IMR-90 (cell line): ENCODE results near the gene KIF12. TPM values are rescaled to one million over a fixed set of nuclear protein-coding genes. Genes with fewer than 3 reads are reported as not detected.

Experiments used
- ATAC-seq: fragments of 200-7000 bp; cut with Tn5 transposase; 2 replicates; pipeline ENCODE4 v1.9.1; 2020; ENCODE audit warnings: low read depth, mild to moderate bottlenecking, moderate library complexity
- BruUV-seq: library from RNA; stranded (reverse); fragments of 400-500 nt; replicated peaks from 2 replicates; lab custom pipeline; 2021; lab: Mats Ljungman, UMichigan
- CTCF ChIA-PET: fragments of 300-600 bp; formaldehyde crosslinking; extraction: SDS; loops from one replicate; lab custom pipeline; 2021; ENCODE audit warnings: antibody characterized with exemption; lab: Yijun Ruan, JAX
- POLR2A ChIA-PET: fragments of 300-600 bp; sonication (Branson Sonifier 250); formaldehyde crosslinking; loops from one replicate; lab custom pipeline; 2022; ENCODE audit warnings: antibody characterized with exemption; ENCODE audit not compliant: unreplicated experiment; lab: Charles Lee
- DNase-seq: peaks from one replicate; pipeline ENCODE4 v3.0.0; 2013
- H2AFZ ChIP-seq: replicated peaks from 2 replicates; pipeline ENCODE3; 2013; ENCODE audit warnings: low read length, mild to moderate bottlenecking; ENCODE audit not compliant: poor library complexity
- H2AK5ac ChIP-seq: 2 replicates; pipeline ENCODE4 v1.6.1; 2013; ENCODE audit warnings: low read depth, low read length, inconsistent platforms
- H2AK9ac ChIP-seq: replicated peaks from 2 replicates; pipeline ENCODE3; 2013; ENCODE audit warnings: mild to moderate bottlenecking, low read depth, low read length, moderate library complexity; ENCODE audit not compliant: poor library complexity
- H2BK120ac ChIP-seq: 2 replicates; pipeline ENCODE4 v1.6.1; 2013; ENCODE audit warnings: low read depth, low read length, inconsistent platforms
- H2BK15ac ChIP-seq: 3 replicates; pipeline ENCODE4 v1.6.1; 2013; ENCODE audit warnings: low read depth, low read length, inconsistent platforms
- H2BK20ac ChIP-seq: 2 replicates; pipeline ENCODE4 v1.6.1; 2013; ENCODE audit warnings: low read depth, mild to moderate bottlenecking, inconsistent platforms, low read length, moderate library complexity
- H2BK5ac ChIP-seq: 2 replicates; pipeline ENCODE4 v1.6.1; 2013; ENCODE audit warnings: mild to moderate bottlenecking, low read depth, low read length, inconsistent platforms; ENCODE audit not compliant: poor library complexity, severe bottlenecking
- H3K14ac ChIP-seq: replicated peaks from 2 replicates; pipeline ENCODE4 v1.6.1; 2013; ENCODE audit warnings: low read depth, low read length, inconsistent platforms
- H3K18ac ChIP-seq: 2 replicates; pipeline ENCODE4 v1.6.1; 2013; ENCODE audit warnings: low read depth, low read length, control low read depth
- H3K23ac ChIP-seq: 2 replicates; pipeline ENCODE4 v1.6.1; 2013; ENCODE audit warnings: low read depth, low read length, inconsistent platforms
- H3K27ac ChIP-seq: 2 replicates; pipeline ENCODE4 v1.5.1; 2013; ENCODE audit warnings: mild to moderate bottlenecking, control low read depth, low read length; ENCODE audit not compliant: insufficient read depth
- H3K27me3 ChIP-seq: 2 replicates; pipeline ENCODE4 v1.6.1; 2013; ENCODE audit warnings: low read length; ENCODE audit not compliant: control insufficient read depth, insufficient read depth
- H3K36me3 ChIP-seq: 2 replicates; pipeline ENCODE4 v1.6.1; 2013; ENCODE audit warnings: low read length, mixed read lengths; ENCODE audit not compliant: control insufficient read depth, insufficient read depth
- H3K4ac ChIP-seq: 2 replicates; pipeline ENCODE4 v1.6.1; 2013; ENCODE audit warnings: low read depth, low read length, inconsistent platforms
- H3K4me1 ChIP-seq: 2 replicates; pipeline ENCODE4 v1.6.1; 2013; ENCODE audit warnings: low read length, mixed read lengths; ENCODE audit not compliant: control insufficient read depth, insufficient read depth
- H3K4me2 ChIP-seq: 2 replicates; pipeline ENCODE4 v1.6.1; 2013; ENCODE audit warnings: low read depth, mild to moderate bottlenecking, control low read depth, low read length, moderate library complexity
- H3K4me3 ChIP-seq: 2 replicates; pipeline ENCODE4 v1.5.1; 2013; ENCODE audit warnings: low read depth, mild to moderate bottlenecking, control low read depth, low read length, moderate library complexity; ENCODE audit not compliant: insufficient read depth
- H3K56ac ChIP-seq: 2 replicates; pipeline ENCODE4 v1.6.1; 2013; ENCODE audit warnings: low read length, inconsistent platforms; ENCODE audit not compliant: insufficient read depth; ENCODE audit errors: extremely low read depth
- H3K79me1 ChIP-seq, 2 experiments: 2 replicates each; pipeline ENCODE4 v1.6.1; 2013; ENCODE audit warnings: low read length in 2 of 2, inconsistent platforms in 1 of 2, low read depth in 1 of 2
- H3K9ac ChIP-seq: 2 replicates; pipeline ENCODE4 v1.6.1; 2013; ENCODE audit warnings: low read depth, low read length, control low read depth
- H3K9me1 ChIP-seq: 2 replicates; pipeline ENCODE4 v1.6.1; 2013; ENCODE audit warnings: low read length, inconsistent platforms; ENCODE audit not compliant: insufficient read depth
- H3K9me3 ChIP-seq: 2 replicates; pipeline ENCODE4 v1.6.1; 2013; ENCODE audit warnings: low read length; ENCODE audit not compliant: control insufficient read depth, insufficient read depth
- H4K20me1 ChIP-seq: 2 replicates; pipeline ENCODE4 v1.6.1; 2013; ENCODE audit warnings: low read length, inconsistent platforms; ENCODE audit not compliant: insufficient read depth
- H4K5ac ChIP-seq: 2 replicates; pipeline ENCODE4 v1.6.1; 2013; ENCODE audit warnings: mild to moderate bottlenecking, low read depth, low read length, control low read depth
- H4K8ac ChIP-seq, 2 experiments: 2 replicates each; pipeline ENCODE4 v1.6.1; 2013; ENCODE audit warnings: low read depth in 2 of 2, low read length in 2 of 2, control low read depth in 1 of 2, inconsistent platforms in 1 of 2
- H4K91ac ChIP-seq: 2 replicates; pipeline ENCODE4 v1.6.1; 2013; ENCODE audit warnings: low read depth, low read length, inconsistent platforms; ENCODE audit not compliant: insufficient read depth
- BHLHE40 ChIP-seq: fragments of 150-350 bp; IDR thresholded peaks from 2 replicates; pipeline ENCODE4 v1.6.1; 2016; ENCODE audit warnings: mild to moderate bottlenecking, low read depth, low read length
- CEBPB ChIP-seq: IDR thresholded peaks from 2 replicates; pipeline ENCODE4 v1.6.1; 2012; ENCODE audit warnings: low read depth, low read length, improper control_type of control experiment
- CHD1 ChIP-seq: IDR thresholded peaks from 2 replicates; pipeline ENCODE4 v1.6.1; 2012; ENCODE audit warnings: low read depth, low read length, improper control_type of control experiment
- FOS ChIP-seq: fragments of 150-350 bp; IDR thresholded peaks from 2 replicates; pipeline ENCODE4 v1.6.1; 2016; ENCODE audit warnings: low read depth, low read length
- MAFK ChIP-seq: IDR thresholded peaks from 2 replicates; pipeline ENCODE4 v1.6.1; 2012; ENCODE audit warnings: low read depth, low read length, improper control_type of control experiment
- MAZ ChIP-seq: IDR thresholded peaks from 2 replicates; pipeline ENCODE4 v1.6.1; 2012; ENCODE audit warnings: low read depth, mild to moderate bottlenecking, low read length, improper control_type of control experiment, moderate library complexity, borderline replicate concordance
- MXI1 ChIP-seq: IDR thresholded peaks from 2 replicates; pipeline ENCODE4 v1.6.1; 2012; ENCODE audit warnings: low read depth, mild to moderate bottlenecking, low read length, moderate library complexity, borderline replicate concordance
- NFE2L2 ChIP-seq: fragments of 150-350 bp; IDR thresholded peaks from 2 replicates; pipeline ENCODE4 v1.6.1; 2016; ENCODE audit warnings: low read depth, mild to moderate bottlenecking, low read length
- POLR2A ChIP-seq: IDR thresholded peaks from 2 replicates; pipeline ENCODE4 v1.6.1; 2012; ENCODE audit warnings: mild to moderate bottlenecking, low read depth, low read length
- RAD21 ChIP-seq: IDR thresholded peaks from 2 replicates; pipeline ENCODE4 v1.6.1; 2012; ENCODE audit warnings: low read length, improper control_type of control experiment
- RCOR1 ChIP-seq: IDR thresholded peaks from 2 replicates; pipeline ENCODE4 v1.6.1; 2012; ENCODE audit warnings: mild to moderate bottlenecking, low read length, improper control_type of control experiment; ENCODE audit not compliant: insufficient replicate concordance
- RFX5 ChIP-seq: IDR thresholded peaks from 2 replicates; pipeline ENCODE4 v1.8.0; 2012; ENCODE audit warnings: low read depth, mild to moderate bottlenecking, low read length, moderate library complexity
- WGBS, 2 experiments: methylation state at CpG; one replicate each; pipeline versions ENCODE4 v1.1.5 to v1.1.7; 2013; ENCODE audit warnings: missing lambda C conversion rate in 2 of 2; ENCODE audit not compliant: insufficient read length in 1 of 2; ENCODE audit errors: extremely low coverage in 2 of 2; 5-methylcytosine and 5-hydroxymethylcytosine counted together
- dilution Hi-C: fragments of 300-500 bp; cut with HindIII; formaldehyde crosslinking; loops from one replicate; pipeline ENCODE4 v1.14.3; 2018; ENCODE audit warnings: low sequenced_read_pairs; ENCODE audit not compliant: unreplicated experiment
- in situ Hi-C: fragments of 300-500 bp; cut with MboI; formaldehyde crosslinking; loops from 3 replicates; pipeline ENCODE4 v1.14.3; 2019; ENCODE audit warnings: low sequenced_read_pairs, inconsistent platforms, mixed read lengths
- intact Hi-C: fragments of 100-400 bp; cut with micrococcal nuclease; formaldehyde crosslinking; loops from 2 replicates; pipeline ENCODE4 v1.10.0; 2022
- polyA plus RNA-seq, 3 experiments: library from polyadenylated mRNA; depleted of rRNA; stranded (reverse); fragments of >200 nt; gene quantifications; 2 replicates each; pipeline ENCODE4 v1.2.3, GENCODE V29; 2012; ENCODE audit warnings: low replicate concordance in 1 of 3
- total RNA-seq: library from RNA; depleted of rRNA; stranded (reverse); fragments of >200 nt; gene quantifications from 2 replicates; pipeline ENCODE4 v1.2.3, GENCODE V29; 2012
- TF ChIP-seq, protein P1 (sequence below): conservative IDR thresholded peaks from 2 replicates; pipeline ENCODE4 v1.5.1; 2012; ENCODE audit warnings: mild to moderate bottlenecking, low read depth, low read length, improper control_type of control experiment
- TF ChIP-seq, protein P2 (sequence below): fragments of 150-350 bp; IDR thresholded peaks from 2 replicates; pipeline ENCODE4 v1.6.1; 2016; ENCODE audit warnings: low read depth, mild to moderate bottlenecking, low read length, moderate library complexity, borderline replicate concordance
- TF ChIP-seq, protein P3 (sequence below): fragments of 150-350 bp; IDR thresholded peaks from 2 replicates; pipeline ENCODE4 v1.6.1; 2017; ENCODE audit warnings: mild to moderate bottlenecking, antibody characterized with exemption, low read length, low read depth

Gene KIF12
- total and polyA plus RNA-seq, 2 of the 4 experiments (the other 2 are of a cell fraction), result not detected

DNA sequence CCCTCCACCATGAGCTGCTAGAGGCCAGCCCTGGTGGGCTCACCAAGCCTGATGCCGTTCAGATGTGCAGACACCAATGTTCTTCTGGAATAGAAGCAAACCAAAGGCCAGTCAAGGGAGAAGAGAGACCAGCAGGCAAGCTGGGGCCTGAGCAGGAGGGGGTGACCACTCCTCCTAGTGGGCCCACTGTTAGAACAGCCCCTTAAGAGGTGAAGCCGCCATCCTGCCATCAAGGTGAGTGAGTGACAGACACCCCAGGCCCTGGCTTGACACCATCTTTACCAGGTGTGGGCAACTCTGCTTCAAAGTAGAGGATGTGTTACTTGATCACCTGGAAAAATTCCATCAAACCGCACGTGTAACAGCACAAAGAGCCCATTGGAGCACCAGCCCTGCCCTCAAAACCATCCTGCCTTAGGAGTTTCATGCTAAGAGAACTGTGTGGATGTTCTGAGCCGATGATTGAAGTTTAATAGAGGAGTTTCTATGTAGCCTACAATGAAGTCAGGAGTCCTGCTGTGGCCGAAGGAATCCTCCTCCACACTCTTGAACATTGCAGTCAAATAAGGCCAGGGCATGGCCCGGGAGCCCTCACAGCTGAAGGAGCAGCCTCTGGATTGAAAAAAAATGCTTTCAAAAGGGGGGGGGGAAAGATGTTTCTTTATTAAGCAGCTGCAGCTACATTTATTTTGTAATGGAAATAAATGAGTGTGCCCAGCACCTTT is 41.8 kb downstream of the KIF12 start:
- no peak overlapping the region for H3K27ac ChIP-seq
- H3K9me1 ChIP-seq, result 0 out of 2 replicates have a peak, but pooled peaks cover 4% of the 10 kb centered on the region
- DNase-seq, result no peak
- peaks cover 11% of the 10 kb centered on the region for H3K36me3 ChIP-seq
- H3K14ac ChIP-seq, result no peak overlapping the region
- POLR2A ChIA-PET, result no interaction called here
- intact Hi-C loops, result no loop called here
- 90% methylated on average over 2 of the region's 7 CpGs; no CpG with 5 or more reads in 1 of the 2 experiments for WGBS, 2 experiments
- no peak overlapping the region for H3K23ac ChIP-seq
- H3K4me3 ChIP-seq, result no peak overlapping the region
- H3K18ac ChIP-seq, result no peak overlapping the region
- dilution Hi-C loops, result no loop called here
- no peaks in the 10 kb centered on the region for H3K4me1 ChIP-seq
- H4K8ac ChIP-seq, result no peak overlapping the region
- in situ Hi-C loops, result no loop called here
- no peak overlapping the region for H4K91ac ChIP-seq
- H2AK5ac ChIP-seq, result no peak overlapping the region
- H2BK20ac ChIP-seq, result no peak overlapping the region
- H3K9ac ChIP-seq, result no peak overlapping the region
- no TSS peak for BruUV-seq
- H2BK120ac ChIP-seq, result no peak overlapping the region
- H2AK9ac ChIP-seq, result no peak overlapping the region
- peaks cover 3% of the 10 kb centered on the region; the same call in 1 of the 2 replicates for H3K27me3 ChIP-seq
- no peak overlapping the region for H2BK5ac ChIP-seq
- H3K56ac ChIP-seq, result no peak overlapping the region
- ATAC-seq, result no peak
- H3K4me2 ChIP-seq, result no peak overlapping the region
- H3K4ac ChIP-seq, result no peak overlapping the region
- CTCF ChIA-PET, result interaction anchor here (0.9 kb wide), 1 partner anchor 20 kb away, joined by 4 read pairs; no protein-coding TSS in a partner anchor
- no peaks in the 10 kb centered on the region for H3K79me1 ChIP-seq
- H4K20me1 ChIP-seq, result no peaks in the 10 kb centered on the region
- no peaks in the 10 kb centered on the region for H3K9me3 ChIP-seq
- H2BK15ac ChIP-seq, result no peak overlapping the region
- H4K5ac ChIP-seq, result no peak overlapping the region
- H2AFZ ChIP-seq, result no peak overlapping the region
- TF ChIP-seq, protein P1, sequence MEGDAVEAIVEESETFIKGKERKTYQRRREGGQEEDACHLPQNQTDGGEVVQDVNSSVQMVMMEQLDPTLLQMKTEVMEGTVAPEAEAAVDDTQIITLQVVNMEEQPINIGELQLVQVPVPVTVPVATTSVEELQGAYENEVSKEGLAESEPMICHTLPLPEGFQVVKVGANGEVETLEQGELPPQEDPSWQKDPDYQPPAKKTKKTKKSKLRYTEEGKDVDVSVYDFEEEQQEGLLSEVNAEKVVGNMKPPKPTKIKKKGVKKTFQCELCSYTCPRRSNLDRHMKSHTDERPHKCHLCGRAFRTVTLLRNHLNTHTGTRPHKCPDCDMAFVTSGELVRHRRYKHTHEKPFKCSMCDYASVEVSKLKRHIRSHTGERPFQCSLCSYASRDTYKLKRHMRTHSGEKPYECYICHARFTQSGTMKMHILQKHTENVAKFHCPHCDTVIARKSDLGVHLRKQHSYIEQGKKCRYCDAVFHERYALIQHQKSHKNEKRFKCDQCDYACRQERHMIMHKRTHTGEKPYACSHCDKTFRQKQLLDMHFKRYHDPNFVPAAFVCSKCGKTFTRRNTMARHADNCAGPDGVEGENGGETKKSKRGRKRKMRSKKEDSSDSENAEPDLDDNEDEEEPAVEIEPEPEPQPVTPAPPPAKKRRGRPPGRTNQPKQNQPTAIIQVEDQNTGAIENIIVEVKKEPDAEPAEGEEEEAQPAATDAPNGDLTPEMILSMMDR, result no peak
- TF ChIP-seq RAD21, result no peak
- TF ChIP-seq, protein P2, sequence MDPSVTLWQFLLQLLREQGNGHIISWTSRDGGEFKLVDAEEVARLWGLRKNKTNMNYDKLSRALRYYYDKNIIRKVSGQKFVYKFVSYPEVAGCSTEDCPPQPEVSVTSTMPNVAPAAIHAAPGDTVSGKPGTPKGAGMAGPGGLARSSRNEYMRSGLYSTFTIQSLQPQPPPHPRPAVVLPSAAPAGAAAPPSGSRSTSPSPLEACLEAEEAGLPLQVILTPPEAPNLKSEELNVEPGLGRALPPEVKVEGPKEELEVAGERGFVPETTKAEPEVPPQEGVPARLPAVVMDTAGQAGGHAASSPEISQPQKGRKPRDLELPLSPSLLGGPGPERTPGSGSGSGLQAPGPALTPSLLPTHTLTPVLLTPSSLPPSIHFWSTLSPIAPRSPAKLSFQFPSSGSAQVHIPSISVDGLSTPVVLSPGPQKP, result no peak
- TF ChIP-seq, protein P3, sequence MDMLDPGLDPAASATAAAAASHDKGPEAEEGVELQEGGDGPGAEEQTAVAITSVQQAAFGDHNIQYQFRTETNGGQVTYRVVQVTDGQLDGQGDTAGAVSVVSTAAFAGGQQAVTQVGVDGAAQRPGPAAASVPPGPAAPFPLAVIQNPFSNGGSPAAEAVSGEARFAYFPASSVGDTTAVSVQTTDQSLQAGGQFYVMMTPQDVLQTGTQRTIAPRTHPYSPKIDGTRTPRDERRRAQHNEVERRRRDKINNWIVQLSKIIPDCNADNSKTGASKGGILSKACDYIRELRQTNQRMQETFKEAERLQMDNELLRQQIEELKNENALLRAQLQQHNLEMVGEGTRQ, result no peak
- TF ChIP-seq POLR2A, result no peak
- no peak for TF ChIP-seq BHLHE40
- TF ChIP-seq RCOR1, result no peak
- no peak for TF ChIP-seq CHD1
- TF ChIP-seq MAZ, result no peak
- TF ChIP-seq MXI1, result no peak
- TF ChIP-seq MAFK, result no peak
- TF ChIP-seq CEBPB, result no peak
- no peak for TF ChIP-seq RFX5
- no peak for TF ChIP-seq FOS
- no peak for TF ChIP-seq NFE2L2
